GM18867 (cell line): ENCODE data around the gene SLC44A2.

Source experiments
- ATAC-seq: cut with Tn5 transposase; IDR thresholded peaks from one replicate; pipeline ENCODE4 v1.9.1; 2021; ENCODE audit warnings: mild to moderate bottlenecking, moderate library complexity; ENCODE audit not compliant: unreplicated experiment

Gene SLC44A2

GRCh38 chr19:10625003-10625761, at the start of gene SLC44A2:
Gene SLC44A2 (plus strand): TSS chr19:10625553. CDS start chr19:10625634, 81 bp downstream.
- ATAC-seq, result no peak

- ATAC-seq, result no peak
Measured at GRCh38 chr19:10577951-10578350, 47.4 kb upstream of the SLC44A2 start.

- ATAC-seq, result peak; percentile 63
Measured at GRCh38 chr19:10580979-10581631, 44.2 kb upstream of the SLC44A2 start.

GRCh38 chr19:10582091-10582490, 43.3 kb upstream of the SLC44A2 start:
- ATAC-seq, result no peak

GRCh38 chr19:10583036-10583776, 42.1 kb upstream of the SLC44A2 start:
- ATAC-seq, result no peak

- no peak for ATAC-seq
Measured at GRCh38 chr19:10586396-10586795, 39.0 kb upstream of the SLC44A2 start.

- ATAC-seq, result no peak
Measured at GRCh38 chr19:10587022-10587838, 38.1 kb upstream of the SLC44A2 start, which contains the start of gene AP1M2. Gene AP1M2 (minus strand): TSS chr19:10587312. CDS start chr19:10587231, 81 bp downstream.

GRCh38 chr19:10587839-10588150, 37.6 kb upstream of the SLC44A2 start:
- no peak for ATAC-seq

- ATAC-seq, result no peak
Measured at GRCh38 chr19:10593148-10593547, 32.2 kb upstream of the SLC44A2 start.

GRCh38 chr19:10593820-10594637, 31.3 kb upstream of the SLC44A2 start:
- ATAC-seq, result peak; percentile 59

GRCh38 chr19:10600149-10600548, 25.2 kb upstream of the SLC44A2 start:
- ATAC-seq, result no peak

GRCh38 chr19:10601999-10602329, 23.4 kb upstream of the SLC44A2 start:
- no peak for ATAC-seq

- peak; percentile 61 for ATAC-seq
Measured at GRCh38 chr19:10602330-10603083, 22.8 kb upstream of the SLC44A2 start.

GRCh38 chr19:10603084-10603872, 22.1 kb upstream of the SLC44A2 start:
- ATAC-seq, result peak; percentile 24

- peak; percentile 30 for ATAC-seq
Measured at GRCh38 chr19:10603873-10604459, 21.4 kb upstream of the SLC44A2 start.

GRCh38 chr19:10604460-10604980, 20.8 kb upstream of the SLC44A2 start:
- peak; percentile 19 for ATAC-seq

GRCh38 chr19:10611907-10612306, 13.4 kb upstream of the SLC44A2 start:
- no peak for ATAC-seq

- no peak for ATAC-seq
Measured at GRCh38 chr19:10612499-10613119, 12.7 kb upstream of the SLC44A2 start.
